Activated CD8-positive, alpha-beta memory T cell treated with anti-CD3 and anti-CD28 coated beads for 24 hours (primary cell): Measurements from ENCODE around the gene SSTR5.
"Not testable (repeated sequence)": the region's sequence is repeated elsewhere in the genome, so short reads cannot be mapped to it uniquely, and the experiment has no call there.

Experiments used
- DNase-seq: peaks from one replicate; pipeline ENCODE4 v3.0.0-alpha.2; 2020

Gene SSTR5

DNA sequence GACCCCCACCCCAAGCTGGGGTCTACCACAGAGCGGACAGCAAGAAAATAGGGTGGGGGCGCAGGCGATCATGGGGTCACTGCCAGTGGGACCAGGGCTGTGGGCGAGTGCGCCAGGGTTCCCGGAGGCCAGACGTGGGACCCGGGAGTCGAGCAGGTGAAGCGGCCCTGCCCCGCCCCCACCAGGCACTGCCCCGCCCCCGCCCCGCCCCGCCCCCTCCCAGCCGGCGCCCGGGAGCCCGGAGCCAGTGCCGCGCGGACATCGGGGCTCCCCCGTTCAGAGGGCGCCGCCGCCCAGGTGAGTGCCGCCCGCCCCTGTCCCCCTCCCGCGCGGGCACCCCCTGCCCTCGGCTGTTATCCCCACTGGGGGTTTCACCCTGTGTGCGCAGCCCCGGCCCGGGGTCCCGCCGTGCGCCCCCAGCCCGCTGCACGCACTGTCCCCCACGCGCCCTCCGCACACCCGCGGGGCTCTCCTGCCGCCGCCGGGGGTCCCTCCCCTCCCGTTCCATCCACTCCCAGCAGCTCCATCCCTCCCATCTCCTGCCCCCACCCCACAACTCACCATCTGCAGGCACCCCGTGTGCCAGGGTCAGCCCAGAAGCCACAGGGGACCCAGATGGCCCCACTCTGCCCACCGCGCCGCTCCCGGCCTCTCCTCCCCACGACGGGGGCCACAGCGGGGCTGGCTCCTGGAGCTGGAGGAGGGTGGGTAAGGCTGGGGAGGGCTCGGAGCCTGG, at the start of gene SSTR5:
SSTR5 (plus strand) TSS at position 222 of the 736 bp plus-strand sequence. CDS start 6,122 bp downstream, outside the sequence.
- DNase-seq, result no peak

GRCh38 chr16:1024138-1024537, 48.4 kb upstream of the SSTR5 start:
- no peak for DNase-seq

DNA sequence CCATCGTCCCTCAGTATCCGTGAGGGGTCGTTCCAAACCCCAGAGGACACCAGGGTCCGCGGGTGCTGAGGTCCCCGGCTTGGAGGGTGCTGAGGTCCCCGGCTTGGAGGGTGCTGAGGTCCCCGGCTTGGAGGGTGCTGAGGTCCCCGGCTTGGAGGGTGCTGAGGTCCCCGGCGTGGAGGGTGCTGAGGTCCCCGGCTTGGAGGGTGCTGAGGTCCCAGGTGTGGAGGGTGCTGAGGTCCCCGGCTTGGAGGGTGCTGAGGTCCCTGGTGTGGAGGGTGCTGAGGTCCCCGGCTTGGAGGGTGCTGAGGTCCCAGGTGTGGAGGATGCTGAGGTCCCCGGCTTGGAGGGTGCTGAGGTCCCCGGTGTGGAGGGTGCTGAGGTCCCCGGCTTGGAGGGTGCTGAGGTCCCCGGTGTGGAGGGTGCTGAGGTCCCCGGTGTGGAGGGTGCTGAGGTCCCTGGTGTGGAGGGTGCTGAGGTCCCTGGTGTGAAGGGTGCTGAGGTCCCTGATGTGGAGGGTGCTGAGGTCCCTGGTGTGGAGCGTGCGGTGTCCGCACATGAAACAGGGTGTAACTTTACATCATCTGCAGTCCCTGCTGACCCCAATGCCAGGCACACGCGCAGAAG, 47.3 kb upstream of the SSTR5 start:
- DNase-seq, result not testable (repeated sequence)

- no peak for DNase-seq
Measured at GRCh38 chr16:1026057-1026783, 46.3 kb upstream of the SSTR5 start.

DNA sequence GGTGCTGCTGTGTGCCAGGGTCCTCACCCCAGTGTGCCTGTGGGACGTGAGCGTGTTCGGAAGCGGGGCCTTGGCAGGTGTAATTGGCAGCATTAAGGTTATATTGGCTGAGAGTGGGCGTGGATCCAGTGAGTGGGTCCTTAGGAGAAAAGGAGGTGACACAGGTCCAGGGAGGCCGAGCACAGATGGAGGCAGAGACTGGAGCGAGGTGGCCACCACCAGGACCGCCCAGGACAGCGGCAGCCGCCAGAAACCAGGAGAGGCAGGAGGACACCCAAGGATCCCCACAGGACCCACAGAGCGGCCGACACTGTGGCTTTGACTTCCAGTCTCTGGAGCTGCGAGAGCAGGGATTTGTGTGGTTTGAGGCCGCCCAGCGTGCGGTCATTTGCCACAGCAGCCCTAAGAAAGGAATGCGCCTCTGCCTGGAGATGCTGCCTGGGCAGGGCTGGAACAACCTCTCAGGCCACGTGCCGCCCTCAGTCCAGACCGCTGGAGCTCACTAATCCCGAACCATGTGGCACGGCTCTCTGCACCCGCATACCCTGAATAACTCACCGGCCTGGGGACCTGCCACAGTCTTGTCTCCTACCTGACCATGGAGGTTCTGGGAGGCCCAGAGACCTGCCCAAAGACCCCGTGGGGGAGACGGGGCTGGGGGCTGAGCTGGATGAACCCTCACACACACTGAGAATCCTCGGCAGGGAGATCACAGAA, 45.6 kb upstream of the SSTR5 start:
- DNase-seq, result no peak

DNA sequence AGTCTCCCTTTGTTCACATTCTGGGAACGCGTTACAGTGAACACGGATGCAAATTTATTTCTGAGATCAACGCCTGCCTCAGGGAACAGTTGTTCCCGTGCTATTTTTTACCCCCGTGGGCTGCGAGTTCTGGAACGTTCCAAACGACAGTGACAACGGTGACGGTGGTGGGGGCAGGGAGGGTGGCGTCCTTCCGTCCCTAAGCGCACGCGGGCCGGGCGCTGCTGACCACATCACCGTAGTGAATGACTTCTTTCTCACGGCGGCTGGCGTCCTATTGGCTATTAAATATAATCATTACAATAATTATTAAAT, 45.1 kb upstream of the SSTR5 start:
- DNase-seq, result no peak

DNA sequence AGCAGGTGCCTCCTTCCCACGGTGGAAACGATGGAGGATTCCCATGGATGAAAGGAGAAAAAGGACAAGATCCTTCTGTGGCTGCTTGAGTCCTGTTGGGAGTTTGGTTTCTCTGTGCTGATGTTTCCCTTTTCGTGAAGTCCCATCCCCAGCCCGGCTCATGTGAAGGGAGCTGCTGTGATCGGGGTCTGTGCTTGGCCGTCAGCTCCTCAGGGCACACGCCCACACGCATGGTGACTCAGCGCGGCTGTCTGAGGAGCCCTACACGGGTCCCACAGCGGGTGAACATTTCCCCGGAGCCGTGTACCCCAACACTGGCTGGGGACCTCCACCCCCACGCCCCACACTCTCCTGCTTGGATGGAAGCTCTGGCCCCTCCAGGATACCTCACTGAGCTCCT, 44.5 kb upstream of the SSTR5 start:
- DNase-seq, result no peak

DNA sequence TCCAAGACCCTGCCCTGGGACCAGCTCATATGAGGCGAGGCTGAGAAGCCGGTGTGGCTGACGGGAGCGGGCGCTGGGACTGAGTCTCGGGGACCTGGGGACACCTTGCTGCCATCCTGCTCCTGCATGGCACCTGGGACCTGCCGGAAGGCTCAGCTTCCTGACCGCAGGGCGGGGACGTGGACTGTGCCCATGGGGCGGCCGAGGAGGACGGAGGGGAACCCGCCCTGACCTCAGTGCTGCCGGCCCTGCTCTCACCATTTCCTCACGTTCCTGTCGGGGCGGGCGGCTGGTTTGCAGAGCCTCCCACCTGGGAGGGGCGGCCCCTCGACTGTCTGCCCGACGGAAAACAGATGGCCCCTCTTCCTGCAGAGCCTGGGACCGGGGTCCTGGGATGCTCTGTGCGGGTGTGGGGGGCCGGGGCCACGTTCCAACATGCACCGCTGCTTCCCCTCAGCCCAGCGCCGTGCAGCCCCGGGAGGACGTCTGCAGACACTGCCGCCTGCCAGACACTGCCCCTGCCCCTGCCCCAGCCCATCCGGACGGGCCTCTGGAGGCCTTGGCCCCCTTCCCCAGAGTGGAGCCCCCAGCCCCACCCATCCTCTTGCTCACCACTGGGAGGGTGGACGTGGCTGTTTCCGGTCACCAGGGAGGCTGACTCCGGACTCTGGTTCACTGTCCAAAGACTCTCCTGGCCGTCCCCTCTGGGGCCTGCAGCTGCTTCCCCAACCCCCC, 43.9 kb upstream of the SSTR5 start:
- DNase-seq, result no peak

DNA sequence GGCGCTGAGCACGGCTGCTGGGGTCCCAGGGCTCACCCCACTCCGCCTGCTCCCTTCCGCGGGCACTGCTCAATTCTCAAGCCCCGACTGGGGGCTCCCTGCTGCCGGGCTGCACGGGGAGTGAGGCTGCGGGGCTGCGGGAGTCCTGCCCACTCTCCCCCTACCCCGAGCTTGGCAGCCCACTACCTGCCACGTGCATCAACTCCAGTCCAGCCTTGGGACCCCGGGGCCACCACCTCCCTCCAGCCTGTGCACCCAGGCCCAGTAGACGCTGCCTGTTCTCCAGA, 43.3 kb upstream of the SSTR5 start:
- no peak for DNase-seq

DNA sequence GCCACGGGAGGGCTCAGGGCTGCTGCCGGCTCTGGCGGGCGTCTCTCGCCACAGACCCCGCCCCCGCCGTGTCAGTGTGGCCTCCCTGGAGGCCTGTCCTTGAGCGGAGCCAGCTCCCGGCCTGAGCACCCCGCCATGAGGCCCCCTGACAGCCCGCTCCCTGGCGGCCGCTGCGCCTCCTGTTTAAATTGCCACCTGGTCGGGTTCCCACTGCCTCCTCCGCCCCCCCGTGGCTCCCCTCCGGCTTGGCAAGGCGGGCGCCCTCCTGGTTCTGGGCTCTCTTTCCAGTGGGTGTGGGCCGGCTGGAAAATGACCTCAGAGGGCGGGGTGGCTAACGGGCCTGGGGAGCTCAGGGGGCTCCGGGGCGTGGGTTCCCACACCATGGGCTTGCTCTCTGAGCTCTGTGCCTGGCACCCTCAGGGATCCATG, 42.1 kb upstream of the SSTR5 start:
- DNase-seq, result no peak

- DNase-seq, result no peak
Measured at GRCh38 chr16:1031666-1032065, 40.9 kb upstream of the SSTR5 start.

DNA sequence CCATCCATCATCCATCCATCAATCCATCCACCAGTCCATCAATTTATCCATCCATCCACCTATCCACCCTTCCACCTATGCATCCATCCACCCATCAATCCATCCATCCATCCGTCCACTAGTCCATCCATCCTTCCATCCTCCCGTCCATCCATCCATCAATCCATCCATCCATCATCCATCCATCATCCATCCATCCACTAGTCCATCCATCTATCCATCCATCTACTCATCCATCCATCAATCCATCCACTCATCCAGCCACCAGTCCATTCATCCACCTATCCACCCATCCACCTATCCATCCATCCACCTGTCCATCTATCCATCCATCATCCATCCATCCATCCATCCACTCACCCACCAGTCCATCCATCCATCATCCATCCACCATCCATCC, 39.9 kb upstream of the SSTR5 start:
- DNase-seq, result no peak

GRCh38 chr16:1033128-1033679, 39.3 kb upstream of the SSTR5 start:
- no peak for DNase-seq

DNA sequence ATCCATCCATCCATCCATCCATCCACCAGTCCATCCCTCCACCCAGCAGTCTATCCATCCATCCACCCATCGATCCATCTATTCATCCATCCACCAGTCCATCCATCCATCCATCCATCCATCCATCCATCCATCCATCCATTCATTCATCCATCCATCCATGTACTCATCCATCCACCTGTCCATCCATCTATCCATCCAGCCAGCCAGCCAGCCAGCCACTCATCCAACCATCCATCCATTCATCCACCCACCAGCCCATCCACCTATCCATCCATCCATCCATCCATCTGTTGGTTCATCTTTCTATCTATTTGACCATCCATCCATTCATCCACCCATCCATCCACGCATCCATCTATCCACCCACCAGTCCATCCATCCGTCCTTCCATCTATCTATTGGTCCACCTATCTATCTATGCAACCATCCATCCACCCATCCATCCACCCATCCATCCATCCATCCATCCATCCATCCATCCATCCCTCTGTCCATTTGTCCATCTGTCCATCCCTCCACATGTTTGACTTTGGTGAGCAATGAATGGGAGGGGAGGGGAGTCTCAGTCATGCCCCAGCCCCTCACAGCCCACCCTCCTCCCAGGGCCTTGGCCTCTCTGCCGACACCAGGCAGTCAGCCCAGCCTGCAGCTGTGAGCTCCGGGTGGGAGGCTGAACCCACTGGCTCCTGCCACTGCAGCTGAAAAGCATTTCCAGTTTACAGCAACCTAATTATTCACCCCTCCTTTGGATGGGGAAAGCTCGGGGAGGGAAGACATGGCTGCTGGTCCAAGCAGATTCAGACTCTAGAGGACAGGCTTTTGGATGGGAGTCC, 38.1 kb upstream of the SSTR5 start:
- no peak for DNase-seq

DNA sequence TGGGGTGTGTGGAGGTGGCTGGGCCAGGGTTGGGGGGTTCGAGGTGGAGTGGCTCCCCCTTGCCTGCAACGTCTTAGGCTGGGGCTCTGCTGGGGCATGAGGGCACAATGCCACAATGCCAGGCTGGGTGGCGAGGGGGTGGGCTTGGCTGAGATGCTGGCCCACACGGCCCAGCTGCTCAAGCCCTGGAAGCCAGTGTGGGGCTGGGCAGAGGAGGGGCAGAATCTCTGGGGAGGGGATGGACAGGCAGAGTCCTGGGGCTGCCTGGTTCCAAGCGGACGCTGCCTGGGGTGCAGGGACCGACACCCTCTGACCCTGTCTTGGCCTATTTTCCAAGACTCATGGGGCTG, 37.5 kb upstream of the SSTR5 start:
- no peak for DNase-seq

DNA sequence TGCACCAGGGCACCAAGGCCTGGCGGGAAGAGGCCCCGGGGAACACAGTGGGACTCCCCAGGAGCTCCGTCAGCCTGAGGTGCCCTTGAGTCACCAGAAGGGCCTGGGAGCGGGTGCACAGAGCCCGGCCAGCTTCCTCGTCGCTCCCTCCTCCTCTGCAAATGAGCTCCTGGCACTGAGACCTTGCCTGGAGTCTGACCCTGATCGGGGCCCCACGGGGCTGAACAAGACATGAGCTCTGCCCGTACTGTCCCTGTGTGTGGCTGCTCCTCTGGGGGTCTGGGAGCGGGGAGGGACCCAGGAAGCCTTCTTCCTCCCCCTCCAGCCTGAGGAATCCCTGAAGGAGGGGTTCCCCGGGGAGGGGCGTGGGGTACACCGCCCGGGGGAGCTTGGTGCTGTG, 36.4 kb upstream of the SSTR5 start:
- no peak for DNase-seq

DNA sequence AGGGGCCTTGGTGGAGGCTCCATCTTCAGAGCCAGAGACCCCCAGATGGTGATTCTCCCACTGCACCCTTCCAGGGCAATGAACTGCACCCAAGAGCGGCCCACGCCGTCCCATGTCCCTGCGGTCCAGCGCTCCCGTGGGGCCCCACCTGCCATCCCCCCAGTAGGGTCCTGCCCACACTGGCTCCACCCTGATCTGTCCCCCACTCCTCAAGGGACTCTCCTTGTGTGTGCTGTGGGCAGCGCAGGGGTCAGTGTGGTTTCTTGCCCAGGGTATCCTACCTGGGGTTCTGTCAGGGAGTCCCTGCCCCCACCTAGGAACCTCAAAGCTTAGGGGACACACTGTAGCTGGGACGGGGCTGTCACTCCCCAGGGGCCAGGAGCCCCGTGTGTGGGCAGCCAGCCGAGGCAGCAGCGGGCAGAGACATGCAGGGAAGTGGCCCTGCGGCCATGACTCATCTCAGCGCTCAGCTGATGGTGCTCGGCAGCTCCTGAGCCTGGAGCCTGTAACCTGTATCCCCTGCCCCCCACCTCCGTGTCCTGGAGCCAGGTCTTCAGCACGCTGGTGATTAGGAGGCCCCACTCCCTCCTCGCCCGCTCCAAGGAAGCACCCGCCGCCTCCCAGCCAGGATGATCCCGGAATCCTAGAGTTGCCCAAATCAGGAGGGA, 35.7 kb upstream of the SSTR5 start:
- DNase-seq, result no peak

GRCh38 chr16:1037394-1038257, 34.9 kb upstream of the SSTR5 start:
- DNase-seq, result no peak

DNA sequence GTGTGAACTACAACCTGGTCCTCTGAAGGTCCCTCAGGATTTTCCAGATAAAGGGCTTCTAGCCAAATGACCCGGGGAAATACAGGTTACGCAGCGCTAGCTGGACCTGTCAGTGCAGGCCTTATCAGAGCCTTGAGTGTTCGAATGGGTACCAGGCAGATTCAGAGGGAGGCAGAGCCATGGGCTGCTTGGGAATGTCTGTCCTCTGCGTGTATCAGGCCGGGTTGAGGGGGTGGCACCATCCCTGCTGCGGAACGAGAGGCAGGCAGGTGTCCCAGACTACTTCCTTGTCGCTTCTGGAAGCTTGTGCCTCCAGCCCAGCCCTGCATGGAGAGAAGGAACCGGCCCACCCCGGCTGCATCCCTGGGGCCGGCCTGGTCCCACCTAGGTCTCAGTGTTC, 33.6 kb upstream of the SSTR5 start:
- no peak for DNase-seq

GRCh38 chr16:1039762-1040161, 32.8 kb upstream of the SSTR5 start:
- no peak for DNase-seq
